CD4-positive, alpha-beta T cell treated with Interleukin-1 beta for 1 hour (primary cell): ENCODE results near the gene RNF187.
A peak's percentile ranks its signal among the peaks of the same experiment; 100 is the strongest.

Source experiments
- DNase-seq, 2 donors: peaks; one replicate each; pipeline ENCODE4 v3.0.0-alpha.2; 2020 to 2022

The RNF187 gene

GRCh38 chr1:228487336-228488124 is at the start of gene RNF187:
RNF187 (plus strand) TSS chr1:228487382.
- peak; percentile 46 to 70 for DNase-seq

- no peak for DNase-seq
Measured at GRCh38 chr1:228437424-228437962, 49.7 kb upstream of the RNF187 start.

- DNase-seq = no peak
Measured at GRCh38 chr1:228438266-228438665, 48.9 kb upstream of the RNF187 start.

- no peak for DNase-seq
Measured at GRCh38 chr1:228440761-228441500, 46.3 kb upstream of the RNF187 start.

GRCh38 chr1:228443395-228443794 is 43.8 kb upstream of the RNF187 start:
- DNase-seq = no peak

- DNase-seq = no peak
Measured at GRCh38 chr1:228445490-228445842, 41.7 kb upstream of the RNF187 start.

- peak; percentile 28 to 35 for DNase-seq
Measured at GRCh38 chr1:228445843-228446650, 41.1 kb upstream of the RNF187 start.

- no peak for DNase-seq
Measured at GRCh38 chr1:228446852-228447251, 40.3 kb upstream of the RNF187 start.

GRCh38 chr1:228448372-228448771 is 38.8 kb upstream of the RNF187 start:
- DNase-seq = no peak

GRCh38 chr1:228450200-228450599 is 37.0 kb upstream of the RNF187 start:
- DNase-seq = no peak

- peak in 1 of 2 donors; percentile 45 for DNase-seq
Measured at GRCh38 chr1:228452194-228453021, 34.8 kb upstream of the RNF187 start.

- no peak for DNase-seq
Measured at GRCh38 chr1:228453022-228453560, 34.1 kb upstream of the RNF187 start.

GRCh38 chr1:228453614-228454013 is 33.6 kb upstream of the RNF187 start:
- DNase-seq = no peak

GRCh38 chr1:228454238-228454637 is 32.9 kb upstream of the RNF187 start:
- no peak for DNase-seq

- no peak for DNase-seq
Measured at GRCh38 chr1:228455715-228456114, 31.5 kb upstream of the RNF187 start.

- no peak for DNase-seq
Measured at GRCh38 chr1:228456252-228457016, 30.7 kb upstream of the RNF187 start.

GRCh38 chr1:228457017-228457395 is 30.2 kb upstream of the RNF187 start:
- DNase-seq = peak in 1 of 2 donors; percentile 4

GRCh38 chr1:228457396-228458176 is 29.6 kb upstream of the RNF187 start:
- peak; percentile 92 to 97 for DNase-seq

- peak; percentile 48 to 63 for DNase-seq
Measured at GRCh38 chr1:228459091-228459993, 27.8 kb upstream of the RNF187 start.
